ENCODE data around the gene DBN1. TPM values are rescaled to one million over a fixed set of nuclear protein-coding genes. Genes with fewer than 3 reads are reported as not detected.

The DBN1 gene
- 224 TPM for total RNA-seq

GRCh38 chr5:177473443-177474001 lies at the start of gene DBN1:
Gene DBN1 (minus strand): TSS chr5:177473634. CDS start chr5:177473521, 113 bp downstream.

DNA sequence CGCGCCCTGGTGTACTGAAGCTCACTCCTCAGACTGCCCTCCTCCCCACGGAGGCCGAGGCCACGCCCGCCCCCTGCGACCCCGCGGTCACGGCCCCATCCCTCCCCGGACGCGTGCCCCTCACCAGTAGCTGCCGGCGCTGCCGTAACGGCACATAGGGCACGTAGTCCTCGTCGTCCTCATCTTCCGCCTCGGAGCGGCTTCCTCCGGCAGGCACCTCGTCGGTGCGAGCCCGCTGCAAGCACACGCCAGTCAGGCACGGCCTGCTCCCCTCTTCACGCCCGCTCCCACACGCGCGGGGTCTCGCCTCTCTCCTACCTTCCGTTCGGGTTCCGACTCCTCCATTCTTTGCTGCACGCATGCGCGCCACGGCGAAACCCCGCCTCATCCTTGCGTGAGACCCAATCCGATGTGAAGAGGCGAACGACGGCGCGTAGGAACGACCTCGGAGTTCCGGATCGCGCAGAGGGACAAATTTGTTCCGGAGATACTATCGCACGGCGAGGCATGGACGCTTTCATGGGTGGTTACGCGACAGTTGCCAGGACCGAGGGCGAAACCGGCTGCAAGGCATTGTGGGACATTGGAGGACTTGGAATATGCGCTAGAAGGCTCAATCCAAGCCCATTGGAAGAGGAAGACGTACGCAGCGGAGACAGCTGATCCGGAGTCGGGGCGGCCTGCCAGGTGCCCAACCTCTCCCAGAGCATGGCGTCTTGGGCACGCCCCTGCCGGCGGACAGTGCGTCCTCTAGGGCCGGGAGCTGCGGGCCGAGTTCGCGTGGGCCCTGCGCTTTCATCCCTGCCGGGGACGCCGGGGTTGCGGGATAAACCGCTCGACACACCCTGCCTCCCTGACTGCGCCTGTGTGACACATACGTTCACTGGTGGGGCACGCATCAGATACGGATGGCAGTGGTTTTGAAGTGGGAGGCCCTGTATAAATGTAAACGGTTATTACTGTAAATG lies 43.5 kb upstream of the DBN1 start, which contains the start of gene DDX41:
Gene DDX41, minus strand, starts transcription at position 361 of the 968 bp plus-strand sequence. Its CDS starts 16 bp downstream, at position 345.

DNA sequence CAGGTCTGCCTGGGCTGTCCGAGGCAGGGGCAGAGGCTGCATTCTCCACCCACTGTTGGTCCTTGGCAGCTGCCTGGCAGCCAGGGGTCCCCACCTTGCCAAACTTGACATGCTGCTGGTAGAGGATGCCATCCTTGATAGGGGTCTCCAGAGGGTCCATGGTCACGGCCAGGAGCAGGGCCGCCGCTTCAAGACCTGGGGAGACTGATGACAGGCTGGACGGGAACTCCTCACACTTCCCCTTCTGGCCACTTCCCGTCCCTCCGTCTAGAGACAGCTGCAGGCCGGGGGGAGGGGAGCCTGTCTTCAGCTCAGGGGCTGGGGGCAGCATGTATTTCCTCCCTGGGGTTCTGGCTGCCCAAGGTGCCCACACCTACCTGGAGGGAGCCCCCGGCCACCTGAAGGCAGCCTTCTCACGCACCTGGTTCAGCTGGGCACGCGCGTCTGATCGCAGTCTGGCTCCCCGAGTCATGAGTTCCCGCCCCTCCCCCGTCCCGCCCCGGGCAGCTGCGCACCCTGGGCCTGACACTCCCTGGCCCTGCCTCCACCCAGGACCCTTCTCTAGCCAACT lies 36.0 kb upstream of the DBN1 start, which contains the start of gene DOK3:
Gene DOK3, minus strand, starts transcription at position 446 of the 571 bp plus-strand sequence. Its CDS starts 286 bp downstream, at position 160.

DNA sequence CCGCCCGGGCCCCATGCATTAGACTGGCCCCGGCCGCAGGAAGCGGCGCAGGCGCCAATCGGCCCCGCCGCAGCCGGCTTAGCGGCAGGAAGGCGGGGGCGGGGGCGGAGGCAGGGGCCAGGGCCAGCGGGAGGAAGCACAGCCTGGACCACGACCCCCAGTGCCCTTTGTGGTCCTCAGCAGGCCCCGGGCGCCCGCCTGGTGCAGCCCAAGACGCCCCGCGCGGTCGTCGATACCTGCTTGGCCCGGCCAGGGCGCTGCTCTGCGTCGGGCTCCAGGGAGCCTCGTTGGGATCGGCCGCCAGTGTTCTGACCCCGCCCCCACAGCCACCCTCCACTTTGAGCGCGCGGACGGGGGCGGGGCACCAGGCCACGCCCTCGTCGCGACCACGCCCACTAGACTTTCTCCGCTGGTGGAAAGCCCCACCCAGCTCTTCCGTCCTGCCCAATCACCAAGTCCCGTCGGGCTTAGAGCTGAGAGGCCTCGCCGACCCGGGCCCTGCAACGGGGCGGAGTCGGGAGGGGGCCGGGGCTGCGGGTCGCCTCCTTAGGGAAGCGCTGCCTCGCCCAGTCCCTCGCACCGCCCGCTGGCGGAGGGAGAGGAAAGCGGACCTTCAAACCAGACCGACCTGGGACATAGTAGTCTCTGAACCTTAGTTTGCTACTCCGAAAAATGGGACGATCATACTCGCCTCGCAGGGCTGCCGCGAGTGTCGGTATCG lies 24.0 kb upstream of the DBN1 start, which contains the start of gene PDLIM7:
Gene PDLIM7, minus strand, starts transcription at position 313 of the 721 bp plus-strand sequence. CDS start 1,092 bp downstream, outside the sequence.

DNA sequence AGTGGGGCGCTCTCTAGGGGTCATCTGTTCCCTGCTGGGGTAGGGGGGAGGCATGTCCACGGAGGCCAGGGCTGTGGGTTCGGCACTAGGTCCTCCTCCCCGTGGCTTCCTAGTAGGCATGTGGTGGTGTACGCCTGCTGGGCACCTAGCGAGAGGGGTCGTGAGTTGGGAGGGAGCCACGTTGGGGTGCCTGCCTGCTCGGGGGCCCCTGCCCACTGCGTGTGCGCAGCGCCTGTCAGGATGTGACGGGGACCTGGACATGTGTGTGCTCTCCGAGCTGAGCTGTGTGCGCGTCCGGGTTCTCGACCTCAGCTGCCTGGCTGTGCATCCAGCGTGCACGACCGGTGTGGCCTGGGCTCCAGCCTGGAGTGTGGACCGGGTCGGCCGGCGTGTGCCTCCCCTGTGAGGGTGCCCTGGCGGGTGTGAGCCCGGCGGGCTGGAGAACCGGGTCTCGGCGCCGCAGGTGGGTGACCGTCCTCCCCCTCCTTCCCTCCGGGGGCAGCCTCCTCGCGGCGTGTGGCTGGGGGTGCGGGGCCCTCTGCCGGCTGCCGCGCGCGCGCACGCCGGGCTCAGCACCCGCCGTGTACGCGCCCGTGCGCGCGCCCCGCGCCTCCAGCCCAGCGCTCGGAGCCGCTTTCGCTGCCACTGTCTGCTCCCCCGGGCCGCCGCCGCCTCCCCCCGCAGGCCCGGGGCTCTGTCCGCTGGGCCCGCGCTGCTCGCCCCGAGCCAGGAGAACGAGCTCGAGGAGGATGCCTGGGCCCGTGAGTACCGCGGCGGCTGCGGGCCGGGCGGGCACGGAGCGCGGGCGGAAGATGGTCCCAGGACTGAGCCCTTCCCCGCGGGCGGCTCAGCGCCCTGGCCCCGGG lies 27.0 kb downstream of the DBN1 start, which contains the start of gene PRR7:
Gene PRR7, plus strand, starts transcription at position 615 of the 866 bp plus-strand sequence. CDS start 8,254 bp downstream, outside the sequence.

DNA sequence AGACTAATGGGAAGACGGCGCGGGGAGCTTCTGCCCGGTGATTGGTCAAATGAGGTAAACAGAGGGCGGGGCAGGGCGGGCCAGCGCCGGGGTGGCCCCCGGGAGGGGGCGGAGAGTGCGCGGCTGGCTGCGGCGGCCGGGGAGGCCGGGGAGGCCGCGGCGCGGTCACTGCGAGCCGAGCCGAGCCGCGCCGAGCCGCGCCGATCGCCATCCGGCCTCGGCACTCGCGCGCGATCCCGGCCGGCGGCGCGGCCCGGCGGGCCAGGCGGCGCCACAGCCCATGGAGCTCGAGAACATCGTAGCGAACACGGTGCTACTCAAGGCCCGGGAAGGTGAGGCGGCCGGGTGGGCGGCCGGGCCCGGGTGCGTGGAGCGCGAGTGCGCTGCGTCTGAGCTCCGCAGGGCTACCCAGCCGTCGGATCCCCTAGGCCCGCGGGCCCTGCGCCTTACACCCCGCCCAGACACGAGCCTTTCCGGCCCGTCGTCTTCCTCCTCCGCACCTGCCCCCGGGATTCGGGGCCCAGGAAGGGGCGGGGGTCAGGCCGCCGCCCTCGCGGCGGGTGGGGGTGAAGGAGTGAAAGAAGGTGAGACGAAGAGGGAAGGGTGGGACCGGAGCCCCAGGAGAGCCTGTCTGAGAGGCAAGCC lies 46.7 kb downstream of the DBN1 start, which contains the start of gene GRK6:
Gene GRK6, plus strand, starts transcription at position 111 of the 645 bp plus-strand sequence. Its CDS starts 170 bp downstream, at position 281.

DNA sequence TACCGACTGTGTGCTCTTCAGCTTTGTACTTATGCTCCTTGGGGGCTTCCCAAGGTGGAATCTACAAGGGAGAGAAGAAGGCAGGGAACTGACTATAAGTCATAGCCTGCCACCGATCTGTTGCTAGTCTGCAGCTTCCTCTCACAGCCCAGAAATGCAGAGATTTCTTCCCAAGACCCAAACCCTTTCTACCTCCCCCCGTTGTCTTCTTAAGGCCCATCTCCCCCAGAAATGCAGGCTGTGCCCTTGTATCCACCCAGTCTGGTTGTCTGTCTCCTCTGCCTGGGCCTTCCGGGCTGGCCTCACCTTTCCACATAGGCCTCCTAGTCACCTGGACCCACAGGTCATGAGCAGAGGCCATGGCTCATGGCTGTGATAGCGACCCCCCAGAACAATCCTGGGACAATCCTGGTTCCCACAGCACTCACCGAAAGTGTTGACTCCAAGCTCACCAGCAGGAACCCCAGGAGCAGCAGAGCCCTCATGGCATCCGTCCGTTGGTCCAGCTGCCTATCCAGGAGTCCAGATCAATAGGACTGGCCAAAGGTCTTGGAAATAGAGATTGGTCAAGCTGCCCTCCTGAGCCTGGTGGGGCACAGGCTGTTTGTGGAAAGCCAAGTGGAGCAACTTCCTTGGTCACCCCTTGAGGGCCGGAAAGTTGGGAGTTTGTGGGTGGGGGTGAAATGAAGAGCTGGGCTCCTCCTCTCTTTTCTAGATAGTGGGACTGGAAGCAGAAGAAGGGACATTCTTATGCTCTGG lies 64.2 kb downstream of the DBN1 start, which contains the start of gene F12:
Gene F12, minus strand, starts transcription at position 522 of the 759 bp plus-strand sequence. Its CDS starts 37 bp downstream, at position 485.

Other genes with a start within 250 kb of the DBN1 start
- gene RAB24, start 169.9 kb downstream of the DBN1 start, total RNA-seq: 13.8 TPM
- gene PRELID1, start 169.8 kb downstream of the DBN1 start, total RNA-seq: 29.7 TPM
- gene MXD3, start 161.7 kb downstream of the DBN1 start, total RNA-seq: 10.3 TPM
- 93.0 TPM for gene LMAN2, start 122.0 kb downstream of the DBN1 start, total RNA-seq
- gene RGS14, start 115.7 kb downstream of the DBN1 start, total RNA-seq: 5.0 TPM
- not detected for gene SLC34A1, start 89.2 kb downstream of the DBN1 start, total RNA-seq
- gene PFN3, start 73.0 kb downstream of the DBN1 start, total RNA-seq: 1.6 TPM
- gene F12, start 64.1 kb downstream of the DBN1 start, total RNA-seq: 3.4 TPM
- gene GRK6, start 47.0 kb downstream of the DBN1 start, total RNA-seq: 24.1 TPM
- gene PRR7, start 26.8 kb downstream of the DBN1 start, total RNA-seq: 11.9 TPM
- gene PDLIM7, start 24.0 kb upstream of the DBN1 start, total RNA-seq: 9.1 TPM
- 9.1 TPM for gene DOK3, start 36.2 kb upstream of the DBN1 start, total RNA-seq
- 92.6 TPM for gene DDX41, start 43.3 kb upstream of the DBN1 start, total RNA-seq
- 60.4 TPM for gene FAM193B, start 80.9 kb upstream of the DBN1 start, total RNA-seq
- 24.4 TPM for gene TMED9, start 118.6 kb upstream of the DBN1 start, total RNA-seq
- gene B4GALT7, start 126.5 kb upstream of the DBN1 start, total RNA-seq: 20.7 TPM

Data from parietal lobe (tissue), 1 donor.